ENCODE results near the gene PPP1R1C.

PPP1R1C gene

DNA sequence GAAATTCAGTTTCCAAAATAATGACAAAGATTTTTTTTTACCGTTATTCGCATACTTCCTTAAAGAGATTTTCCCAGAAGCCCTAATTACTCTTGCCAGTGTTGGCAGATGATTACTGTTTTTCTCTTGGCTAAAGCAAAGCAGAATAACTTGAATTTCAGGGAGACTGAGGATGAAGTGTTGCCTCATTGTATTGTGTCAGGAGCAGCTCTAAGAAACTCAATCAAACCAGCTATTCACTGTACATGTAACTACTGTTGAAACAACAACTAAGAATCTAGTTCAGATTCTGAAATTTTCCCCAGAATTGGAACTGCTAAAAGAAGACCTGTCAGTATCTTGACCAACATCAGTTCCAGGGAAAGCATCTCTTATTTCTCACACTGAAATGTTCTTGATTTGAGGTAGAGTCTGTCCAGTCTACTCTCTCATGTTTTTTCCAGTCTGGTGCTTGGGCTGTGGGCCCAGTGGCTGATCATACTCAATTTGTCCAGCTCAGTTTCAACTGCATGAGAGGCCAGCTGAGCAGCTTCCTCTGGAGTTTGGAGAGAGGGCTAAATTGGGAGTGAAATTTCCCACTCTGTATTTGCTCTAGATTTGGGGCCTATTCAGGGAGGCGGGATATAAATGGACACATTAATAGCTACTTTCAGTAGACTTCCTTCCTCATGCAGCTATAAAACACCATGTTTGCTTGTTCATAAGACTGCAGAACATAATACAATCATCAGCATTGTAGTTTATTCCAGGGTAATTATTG, 78.5 kb downstream of the PPP1R1C start:
- no peak for DNase-seq

DNA sequence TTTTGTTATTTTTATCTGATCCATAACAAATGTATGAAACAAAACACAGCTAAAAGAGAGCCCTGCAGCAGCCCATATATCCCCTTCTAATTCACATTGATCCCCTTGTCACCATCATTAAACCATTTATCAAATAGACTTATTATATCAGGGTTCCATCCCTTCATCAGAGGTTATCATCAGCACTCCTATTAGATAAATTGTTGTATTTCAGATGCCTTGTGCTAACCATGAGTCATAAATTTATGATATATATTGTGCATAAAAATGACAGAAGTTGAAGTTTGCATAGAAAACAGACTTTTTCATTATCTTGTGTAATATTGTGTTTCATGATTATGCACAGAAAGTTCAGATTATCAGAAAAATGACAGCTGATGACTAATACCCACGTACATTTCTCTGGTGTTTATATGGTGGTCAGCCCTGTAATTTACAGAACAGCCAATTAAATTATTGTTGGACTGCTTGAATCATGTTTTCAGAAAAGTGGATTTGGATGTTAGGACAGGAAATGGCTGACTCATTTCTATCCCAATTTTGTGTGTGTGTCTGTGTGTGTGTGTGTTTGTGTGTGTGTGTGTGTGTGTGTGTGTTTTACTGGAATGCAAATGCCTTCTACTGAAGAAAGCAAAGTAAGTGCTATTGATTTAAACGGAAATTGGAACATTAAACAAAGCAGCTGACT, 80.9 kb downstream of the PPP1R1C start:
- no peak for DNase-seq

DNA sequence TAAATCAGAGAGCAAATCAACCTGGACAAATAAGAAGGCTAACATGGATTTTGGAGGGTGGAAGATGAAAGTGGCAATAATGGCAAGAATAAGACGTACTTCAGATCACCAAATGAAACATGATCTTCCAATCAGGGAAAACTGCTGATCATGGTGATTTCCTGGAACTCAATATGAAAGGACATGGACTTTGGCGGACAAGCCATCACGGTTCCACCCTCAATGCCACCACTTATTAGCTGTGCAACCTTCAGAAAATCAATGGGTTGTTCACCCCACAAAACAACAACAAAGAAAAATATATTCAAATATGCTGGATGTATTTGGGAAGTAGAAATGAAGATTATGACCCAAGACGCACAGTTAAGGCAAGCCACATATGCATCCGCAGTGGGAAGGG, 81.7 kb downstream of the PPP1R1C start:
- DNase-seq = no peak

DNA sequence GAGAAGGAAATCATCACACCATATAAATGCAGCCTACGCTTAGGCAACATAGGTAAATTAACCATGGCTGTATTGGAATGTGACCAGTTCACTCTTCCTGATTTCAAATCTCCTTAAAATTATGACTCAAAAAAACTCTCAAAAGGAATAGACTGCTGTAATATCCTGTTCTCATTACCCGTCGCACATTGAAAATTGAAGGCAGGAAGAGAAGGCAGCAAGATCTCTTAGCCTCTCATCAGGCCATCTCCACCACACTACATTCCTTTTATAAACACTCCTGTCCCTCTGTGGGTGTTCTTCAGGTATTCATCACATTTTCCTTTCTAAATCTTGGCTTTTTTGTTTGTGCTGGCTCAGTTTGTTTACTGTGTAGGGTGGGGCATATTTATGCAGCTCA, 83.2 kb downstream of the PPP1R1C start:
- DNase-seq = no peak

DNA sequence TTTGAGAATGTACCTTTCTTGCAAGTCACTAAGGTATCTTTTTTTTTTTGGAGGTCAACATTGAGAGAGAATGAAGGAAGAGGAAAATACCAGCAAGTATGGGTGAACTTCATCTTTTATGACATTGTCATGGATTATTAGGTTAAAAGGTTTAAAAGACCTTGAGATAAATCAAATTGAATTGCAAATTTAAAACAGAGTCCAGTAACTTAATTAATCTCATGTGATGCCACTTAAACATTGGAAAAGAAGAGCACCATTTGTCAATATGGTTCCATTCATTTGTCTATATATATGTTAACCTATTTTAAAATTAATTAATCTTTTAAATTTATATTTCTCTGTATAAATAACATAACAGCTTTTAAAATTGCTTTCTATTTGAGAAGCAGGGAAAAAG, 83.8 kb downstream of the PPP1R1C start:
- no peak for DNase-seq

DNA sequence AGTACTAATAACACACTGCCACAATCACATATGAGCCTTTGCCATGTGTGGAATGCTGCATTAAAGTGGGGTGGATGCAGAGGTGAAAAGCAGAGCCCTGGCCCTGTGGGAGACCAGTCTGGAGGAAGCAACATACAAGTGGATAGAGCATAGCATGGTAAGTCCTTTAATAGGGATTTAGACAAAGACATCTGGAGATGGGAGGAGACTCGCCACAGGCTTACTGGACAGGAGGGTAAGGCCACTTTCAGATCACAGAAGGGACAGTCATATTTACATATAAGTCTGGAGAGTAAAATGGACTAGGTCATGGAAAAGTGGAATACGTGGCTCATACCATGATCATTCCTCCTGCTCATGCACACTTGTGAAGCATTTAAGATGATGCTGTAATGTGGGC, 84.3 kb downstream of the PPP1R1C start:
- no peak for DNase-seq

DNA sequence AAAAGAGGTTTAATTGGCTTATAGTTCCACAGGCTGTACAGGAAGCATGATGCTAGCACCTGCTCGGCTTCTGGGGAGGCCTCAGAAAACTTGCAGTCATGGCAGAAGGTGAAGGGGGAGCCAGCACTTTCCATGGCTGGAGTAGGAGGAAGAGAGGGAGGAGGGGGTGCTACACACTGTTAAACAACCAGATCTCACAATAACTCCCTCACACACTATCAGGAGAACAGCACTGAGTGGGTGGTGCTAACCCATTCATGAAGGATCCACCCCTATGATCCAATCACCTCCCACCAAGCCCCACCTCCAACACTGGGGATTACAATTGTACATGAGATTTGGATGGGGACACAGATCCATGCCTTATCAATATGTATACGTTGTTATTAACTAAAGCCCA, 85.1 kb downstream of the PPP1R1C start:
- DNase-seq = no peak

DNA sequence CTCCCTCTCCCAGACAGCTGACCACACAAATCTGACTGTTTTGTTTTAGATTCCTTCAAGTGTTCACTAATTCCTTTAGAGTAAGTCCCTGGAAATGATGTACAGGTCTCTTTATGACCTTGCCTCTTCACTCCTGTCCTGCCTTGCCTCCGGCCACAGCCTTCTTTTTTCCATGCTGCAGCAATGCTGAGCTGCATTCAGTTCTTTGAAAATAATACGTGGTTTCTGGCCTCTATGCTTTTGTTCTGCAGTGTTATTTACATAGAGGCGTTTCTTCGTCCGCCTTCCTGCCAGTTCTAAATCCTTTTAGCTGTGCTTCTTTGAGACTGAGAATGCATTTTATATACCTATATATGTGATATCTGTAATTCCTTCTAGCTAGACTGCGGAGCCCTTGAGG, 87.2 kb downstream of the PPP1R1C start:
- DNase-seq = no peak

DNA sequence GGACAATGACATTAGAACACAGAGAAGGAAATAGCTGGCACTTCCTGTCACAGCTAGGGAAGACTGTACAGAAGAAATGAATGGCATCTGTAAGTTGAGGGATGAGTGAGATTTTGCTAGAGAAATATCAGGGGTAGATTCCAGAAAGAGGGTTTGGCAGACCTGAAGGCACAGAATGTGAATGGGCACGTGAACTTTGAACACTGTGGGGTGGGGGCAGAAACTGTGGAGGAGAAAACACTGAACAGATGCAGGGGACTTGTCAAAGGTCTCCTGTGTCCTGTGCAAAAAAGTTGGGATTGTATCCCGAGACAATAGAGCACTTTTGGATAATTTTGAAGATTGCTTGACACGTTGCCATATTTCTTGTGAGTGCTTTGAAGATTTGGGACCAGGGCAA, 88.0 kb downstream of the PPP1R1C start:
- no peak for DNase-seq

DNA sequence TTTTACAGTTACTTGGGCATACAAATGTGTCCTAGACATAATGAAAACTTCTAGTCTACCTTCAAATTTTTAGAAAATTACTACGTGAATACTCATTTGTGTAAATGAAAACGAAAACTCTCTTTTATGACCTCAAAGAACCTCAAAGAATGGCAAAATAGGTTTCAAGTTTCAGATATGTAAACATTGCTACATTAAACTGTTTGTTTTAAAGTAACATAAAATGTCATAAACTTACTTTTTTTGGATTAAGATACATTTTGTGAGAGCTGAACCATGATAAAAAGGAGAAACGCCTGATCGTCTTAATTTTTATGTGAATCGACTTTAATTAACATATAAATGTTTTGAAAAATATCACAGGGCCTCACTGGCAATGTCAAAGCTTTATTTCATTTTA, 91.4 kb downstream of the PPP1R1C start:
- no peak for DNase-seq

DNA sequence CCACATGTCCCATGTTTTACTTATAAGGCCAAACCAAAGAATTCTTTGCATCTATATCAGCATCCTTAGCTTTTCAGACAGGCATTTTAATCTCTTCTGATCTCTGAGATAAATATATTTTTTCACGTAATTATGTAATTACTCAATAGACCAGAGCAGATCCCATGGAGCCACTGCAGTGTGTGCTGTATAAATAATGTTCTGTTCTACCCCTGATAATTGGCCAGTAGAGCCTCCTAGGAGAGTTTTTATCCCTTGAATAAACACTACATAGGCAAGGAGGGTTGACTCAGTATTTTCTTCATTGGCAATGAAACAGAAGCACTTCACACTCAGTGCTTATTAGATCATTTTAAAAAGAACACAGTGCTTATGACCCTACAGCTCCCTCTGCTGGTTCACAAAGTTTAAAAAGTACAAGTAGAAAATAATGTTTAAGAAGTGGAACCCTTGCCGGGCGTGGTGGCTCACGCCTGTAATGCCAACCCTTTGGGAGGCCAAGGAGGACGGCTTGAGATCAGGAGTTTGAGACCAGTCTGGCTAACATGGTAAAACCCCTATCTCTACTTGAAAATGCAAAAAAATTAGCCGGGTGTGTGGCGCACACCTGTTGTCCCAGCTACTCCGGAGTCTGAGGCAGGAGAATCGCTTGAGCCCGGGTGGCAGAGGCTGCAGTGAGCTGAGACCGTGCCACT, 91.9 kb downstream of the PPP1R1C start:
- no peak for DNase-seq

DNA sequence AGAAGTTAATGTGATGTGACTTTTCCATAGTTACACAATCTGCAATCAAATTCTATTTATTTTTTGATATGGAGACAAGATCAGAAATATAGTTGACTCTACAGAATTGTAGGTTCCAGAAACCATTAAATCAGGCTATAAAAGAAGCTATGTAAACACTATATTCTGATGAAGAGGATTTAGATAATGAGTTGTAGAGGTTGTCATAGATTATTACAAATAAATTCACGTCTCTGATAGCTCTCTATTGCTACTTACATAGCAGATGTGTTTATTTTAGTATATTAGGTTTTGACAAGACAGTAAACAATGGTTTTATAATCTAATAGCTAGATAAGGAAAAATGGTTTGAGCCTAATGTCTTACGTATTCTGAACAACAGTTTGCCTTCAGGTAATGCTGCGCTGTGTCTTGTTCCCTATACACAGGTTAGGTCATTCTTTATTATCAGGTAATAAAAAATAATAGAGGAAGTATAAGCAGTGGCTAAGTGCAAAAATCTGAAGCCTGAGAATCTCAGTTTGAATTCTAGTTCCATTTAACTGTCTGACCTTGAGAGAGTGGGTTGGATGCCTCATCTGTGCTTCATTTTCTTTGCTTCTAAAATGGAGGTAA, 93.4 kb downstream of the PPP1R1C start:
- DNase-seq = no peak

DNA sequence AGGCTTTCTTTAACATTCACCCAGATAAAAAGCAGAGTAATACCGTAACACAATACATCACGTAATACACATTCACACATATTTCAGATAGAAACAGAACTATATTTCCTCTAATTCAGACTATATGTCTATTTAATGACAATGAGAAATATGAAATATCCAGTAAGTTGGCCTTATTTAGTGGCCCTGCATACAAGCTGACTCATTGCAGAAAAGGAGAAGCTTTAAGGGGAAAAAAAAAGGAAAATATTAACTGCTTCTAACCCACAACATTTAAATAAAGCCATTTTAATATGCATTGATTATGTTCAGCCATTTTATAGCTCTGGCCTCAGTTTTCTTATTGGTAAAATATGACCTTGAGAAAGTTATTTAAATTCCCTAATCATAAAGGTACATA, 94.8 kb downstream of the PPP1R1C start:
- DNase-seq = no peak

DNA sequence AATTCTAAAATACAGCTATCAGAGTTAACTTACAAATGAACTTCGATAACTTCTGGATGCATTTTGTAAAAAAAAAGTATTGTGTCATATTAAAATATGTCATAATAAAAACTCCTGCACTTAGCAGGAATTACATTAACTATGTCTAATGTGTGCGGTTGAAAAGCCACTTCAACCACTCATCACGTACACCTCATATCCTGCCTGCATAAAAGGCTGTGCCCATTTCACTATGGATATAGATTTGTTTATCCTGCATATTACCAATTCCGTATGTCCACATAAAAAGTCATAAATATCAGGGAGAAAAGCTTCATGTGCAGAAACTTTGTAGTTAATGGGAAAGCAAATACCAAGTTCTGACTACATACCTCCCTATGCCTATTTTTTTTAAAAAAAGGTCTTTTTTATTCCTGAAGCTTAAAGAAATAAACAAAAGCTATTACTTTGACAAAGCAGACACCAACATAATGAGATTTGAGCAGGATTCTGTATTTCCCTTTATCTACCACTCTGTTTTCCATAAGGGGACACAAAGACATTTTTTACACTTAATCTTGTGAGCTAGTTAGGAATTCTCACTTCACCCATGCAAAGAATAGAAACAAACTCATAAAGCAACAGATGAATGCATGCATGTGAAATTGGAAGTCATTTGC, 96.1 kb downstream of the PPP1R1C start:
- no peak for DNase-seq

DNA sequence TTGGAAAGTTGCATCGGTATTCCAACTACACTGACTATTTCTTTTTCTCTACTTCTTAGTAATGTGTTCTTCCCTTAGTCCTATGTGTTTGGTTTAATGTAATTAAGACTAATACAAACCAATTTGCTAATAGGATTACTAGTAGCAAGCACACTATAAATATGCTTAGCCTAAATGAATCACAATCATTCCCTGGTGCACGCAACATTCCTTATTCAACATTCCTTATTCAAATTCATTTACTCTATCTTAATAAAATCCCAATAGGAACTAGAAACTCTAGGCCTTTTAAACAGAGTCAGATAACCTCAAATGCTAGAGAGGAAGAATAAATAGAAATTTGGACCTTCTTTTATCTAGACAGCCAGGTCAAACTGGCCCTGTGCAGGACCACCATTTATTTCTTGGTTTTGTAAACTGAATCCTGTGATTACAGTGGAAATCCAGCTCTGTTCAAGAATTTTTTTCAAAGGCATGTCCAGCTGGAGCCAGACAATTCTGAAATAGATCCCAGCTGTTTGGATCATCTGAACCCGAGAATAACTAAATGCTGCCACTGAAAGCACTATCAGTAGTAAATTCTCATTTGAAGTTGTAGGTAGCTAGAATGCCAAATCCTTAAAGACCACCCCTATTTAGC, 103.1 kb downstream of the PPP1R1C start:
- DNase-seq = no peak

DNA sequence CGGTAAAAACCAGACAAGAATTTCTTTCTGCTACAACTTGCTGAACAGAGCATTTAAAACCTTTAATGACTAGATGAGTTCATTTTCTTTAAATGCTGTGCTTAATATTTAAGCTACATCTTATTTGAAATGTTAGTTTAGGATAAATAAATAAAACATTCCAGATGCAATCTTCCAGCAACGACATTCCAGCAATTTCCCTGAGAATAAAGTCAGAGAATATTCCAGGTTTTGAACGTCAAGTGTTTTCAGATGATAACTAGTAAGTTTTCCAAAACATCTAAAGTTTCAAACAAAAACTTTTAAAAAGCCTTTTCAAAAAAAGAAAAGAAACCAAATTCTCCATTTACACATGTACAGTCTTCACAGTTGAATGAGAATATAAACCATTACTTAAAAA, 104.8 kb downstream of the PPP1R1C start:
- DNase-seq = no peak

DNA sequence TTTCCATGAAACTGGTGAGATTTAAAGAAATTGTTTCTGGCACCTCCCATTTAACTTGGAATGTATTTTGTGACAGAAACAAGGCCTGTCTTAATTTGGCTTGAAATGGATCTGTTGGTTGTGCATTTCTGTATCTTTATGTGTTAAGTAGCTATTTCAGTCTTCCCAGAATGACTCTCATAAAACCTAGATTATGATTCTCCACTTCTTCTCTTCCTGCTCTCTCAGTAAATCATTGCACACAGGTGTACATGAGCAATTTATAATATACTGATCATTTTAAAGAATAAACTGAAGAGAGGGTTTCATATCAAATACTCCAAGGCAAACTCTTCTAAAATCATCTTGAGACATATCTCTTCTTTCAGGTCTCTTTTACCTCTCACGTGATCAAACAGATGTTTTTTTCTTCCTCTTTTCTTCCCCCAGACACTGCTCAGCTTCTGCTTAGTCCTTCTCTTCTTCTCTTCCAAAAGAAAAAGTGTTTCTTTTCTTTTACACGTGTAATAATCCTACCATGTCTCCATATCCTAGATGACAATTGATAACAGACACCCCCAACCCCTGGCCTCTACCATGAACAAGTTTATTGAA, 112.0 kb downstream of the PPP1R1C start:
- no peak for DNase-seq

DNA sequence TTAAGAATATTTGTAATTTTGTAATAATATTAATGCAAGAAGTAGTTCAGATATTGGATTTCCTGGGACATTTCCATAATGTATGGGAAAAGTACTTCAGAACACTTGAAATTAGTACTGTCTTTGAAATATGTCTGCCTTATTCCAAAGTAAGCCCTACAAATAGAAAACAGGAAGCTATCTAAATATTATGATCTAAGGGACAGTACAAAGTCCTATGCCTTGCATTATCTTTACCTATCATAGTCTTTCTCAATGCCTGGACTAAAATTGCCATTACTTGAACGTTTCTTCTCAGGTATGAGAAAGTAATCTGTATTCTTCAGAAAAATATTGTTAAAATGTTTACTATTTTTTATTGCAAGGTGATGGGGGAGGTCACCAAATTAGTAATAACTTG, 113.0 kb downstream of the PPP1R1C start:
- no peak for DNase-seq

DNA sequence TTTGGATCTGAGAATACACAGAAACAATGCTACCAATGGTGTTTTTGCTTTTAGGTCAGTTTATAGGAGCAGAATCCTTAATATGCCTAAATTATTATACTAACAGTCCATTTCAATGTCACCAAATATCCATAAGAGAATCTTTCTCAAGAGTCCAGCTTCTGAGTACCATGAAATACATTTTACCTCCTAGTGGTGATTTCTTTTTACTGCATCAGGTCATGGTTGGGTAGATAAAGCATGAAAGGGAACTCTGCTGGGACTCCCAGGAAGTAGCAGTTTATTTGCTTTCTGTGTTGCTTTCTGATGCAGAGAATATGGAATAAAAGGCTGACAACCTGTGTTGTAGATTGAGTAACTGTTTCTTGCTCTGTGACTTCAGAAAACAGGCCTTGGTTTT, 115.6 kb downstream of the PPP1R1C start:
- DNase-seq = no peak

DNA sequence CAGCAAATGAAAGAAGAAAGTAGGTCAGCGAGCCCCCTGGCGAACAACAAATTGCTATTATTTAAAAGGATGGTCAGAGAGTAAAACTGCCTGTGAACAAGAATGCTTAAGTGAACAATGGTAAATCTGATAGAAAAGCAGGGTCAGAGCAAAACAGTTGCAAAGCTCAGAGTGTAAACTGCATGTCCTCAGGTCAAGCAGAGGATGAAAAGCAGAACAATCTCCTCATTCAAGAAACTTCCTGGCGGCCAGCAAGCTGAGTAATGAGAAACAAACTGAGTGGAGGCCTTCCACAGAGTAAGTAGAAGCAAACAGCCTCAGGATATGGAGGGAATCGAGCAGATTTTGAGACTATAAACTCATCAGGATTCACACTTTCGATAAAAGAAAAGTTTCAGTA, 117.9 kb downstream of the PPP1R1C start:
- DNase-seq = no peak

DNA sequence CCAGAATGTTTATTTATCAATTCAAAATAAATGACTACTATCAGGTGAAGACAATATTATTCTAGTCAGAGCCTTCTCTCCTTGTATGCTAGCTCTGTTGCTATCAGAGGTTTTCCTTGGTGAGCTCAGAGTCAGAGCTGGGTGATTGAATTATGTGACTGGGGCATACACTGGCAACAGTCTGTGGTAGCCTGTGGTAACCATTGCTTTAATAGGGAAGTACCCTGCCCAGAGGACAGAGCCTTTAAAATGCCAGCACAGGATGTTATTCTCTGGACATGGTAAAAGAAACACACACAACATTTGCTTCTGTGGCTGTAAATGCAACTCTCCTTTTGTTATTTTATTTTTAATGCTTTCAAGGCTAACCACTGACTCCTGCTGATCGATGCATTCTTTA, 124.7 kb downstream of the PPP1R1C start:
- no peak for DNase-seq

DNA sequence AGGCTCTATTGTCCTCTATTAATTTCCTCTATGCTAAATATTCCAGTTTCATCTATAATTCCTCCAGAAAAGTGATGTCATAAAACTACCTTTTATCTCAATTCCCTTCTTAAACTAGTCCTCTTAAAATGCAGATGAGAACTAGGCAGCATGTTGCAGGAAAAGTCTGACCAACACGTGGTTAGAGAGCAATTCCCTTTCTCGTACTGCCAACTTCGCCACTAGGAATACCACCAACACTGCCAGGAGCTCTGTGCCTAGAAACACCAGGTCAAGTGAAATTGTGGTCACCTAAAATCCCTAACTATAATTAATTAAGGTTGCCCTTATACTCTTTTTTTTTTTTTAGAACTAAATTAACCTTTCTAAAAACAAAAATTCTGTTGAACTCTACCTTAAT, 127.7 kb downstream of the PPP1R1C start:
- no peak for DNase-seq

Data from cortex of kidney (tissue), 1 donor.